Lower leg skin (tissue), 3 donors: ENCODE results near the gene CLMN.

ENCODE experiments used
- CTCF ChIP-seq, 3 donors: fragments of 450-650 bp; IDR thresholded peaks; one replicate each; pipeline ENCODE4 v1.5.1; 2016; ENCODE audit warnings: antibody characterized with exemption in 3 of 3, mild to moderate bottlenecking in 3 of 3, moderate library complexity in 2 of 3
- POLR2A ChIP-seq, 2 donors: fragments of 450-650 bp; IDR thresholded peaks; one replicate each; pipeline ENCODE4 v1.6.1; 2016 to 2017; ENCODE audit warnings: antibody characterized with exemption in 2 of 2, mild to moderate bottlenecking in 1 of 2, moderate library complexity in 1 of 2

DNA sequence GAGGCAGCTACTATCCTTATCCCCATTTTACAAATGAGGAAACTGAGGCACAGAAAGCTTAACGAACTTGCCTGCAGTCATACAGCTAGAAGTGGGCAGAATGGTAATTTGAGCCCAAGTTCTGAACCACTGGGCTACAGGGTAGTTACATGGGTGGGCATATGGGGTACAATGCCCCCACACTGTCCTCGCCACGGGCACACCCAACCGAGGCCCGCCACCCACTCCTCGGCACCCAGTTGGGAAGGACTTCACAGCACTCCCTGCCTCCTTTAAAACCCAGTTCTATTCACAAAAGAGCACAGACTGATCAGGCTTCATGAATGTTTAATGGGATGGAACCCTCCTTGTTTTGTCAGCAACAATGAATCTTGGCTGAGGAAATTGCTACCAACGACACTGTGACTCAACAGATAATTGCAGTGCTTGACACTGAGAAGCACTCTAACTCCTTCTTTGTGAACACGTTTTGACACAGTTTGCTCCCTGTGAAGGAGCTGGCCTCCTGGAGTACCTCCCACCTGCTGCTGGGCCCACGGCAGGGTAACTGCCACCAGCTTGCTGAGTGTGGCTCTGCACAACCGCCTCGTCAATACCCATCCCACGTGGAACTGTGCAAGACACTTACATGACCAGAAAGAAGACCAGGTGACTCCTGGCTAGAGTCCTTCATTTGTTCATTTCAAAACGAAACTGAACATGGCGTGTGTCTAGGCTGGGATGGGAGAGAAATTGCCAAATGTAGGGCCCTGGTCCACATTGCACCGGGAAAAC lies 63.5 kb downstream of the CLMN start:
- TF ChIP-seq POLR2A (IDR thresholded peaks at IDR 0.05): no peak
- TF ChIP-seq CTCF (IDR thresholded peaks at IDR 0.05): no peak
